ENCODE measurements around the gene FHAD1. TPM values are rescaled to one million over a fixed set of nuclear protein-coding genes. Genes with fewer than 3 reads are reported as not detected.

The FHAD1 gene
- 0.63 and 0.74 TPM in 2 replicates for total RNA-seq (ENCODE audit: low replicate concordance)

- H3K4me3 ChIP-seq (ENCODE audit: low read depth, low read length) = peak within 1 kb of the TSS; percentile 42
- TF ChIP-seq CTCF (IDR thresholded peaks at IDR 0.05; ENCODE audit: insufficient read depth, low read length) = no peak
- DNase-seq (ENCODE audit: low read depth) = peak; percentile 22
Measured at GRCh38 chr1:15246960-15247614, at the start of gene FHAD1. TSS of gene FHAD1 (plus strand) at chr1:15247223. CDS start at chr1:15251785, 4,562 bp downstream.

- no peak overlapping the region for H3K4me3 ChIP-seq (ENCODE audit: low read depth, low read length)
- DNase-seq (ENCODE audit: low read depth) = no peak
- TF ChIP-seq CTCF (IDR thresholded peaks at IDR 0.05; ENCODE audit: insufficient read depth, low read length) = no peak
Measured at GRCh38 chr1:15197591-15198447, 49.2 kb upstream of the FHAD1 start.

GRCh38 chr1:15198684-15199083, 48.3 kb upstream of the FHAD1 start:
- TF ChIP-seq CTCF (IDR thresholded peaks at IDR 0.05; ENCODE audit: insufficient read depth, low read length) = no peak
- H3K4me3 ChIP-seq (ENCODE audit: low read depth, low read length) = no peak overlapping the region

GRCh38 chr1:15201221-15201620, 45.8 kb upstream of the FHAD1 start:
- DNase-seq (ENCODE audit: low read depth) = no peak
- TF ChIP-seq CTCF (IDR thresholded peaks at IDR 0.05; ENCODE audit: insufficient read depth, low read length) = no peak
- no peak overlapping the region for H3K4me3 ChIP-seq (ENCODE audit: low read depth, low read length)

More at GRCh38 chr1:15198684-15199083, 48.3 kb upstream of the FHAD1 start:
- no peak for DNase-seq (ENCODE audit: low read depth)

GRCh38 chr1:15201849-15202551, 45.0 kb upstream of the FHAD1 start:
- H3K4me3 ChIP-seq (ENCODE audit: low read depth, low read length) = no peak overlapping the region
- no peak for TF ChIP-seq CTCF (IDR thresholded peaks at IDR 0.05; ENCODE audit: insufficient read depth, low read length)
- DNase-seq (ENCODE audit: low read depth) = no peak

- TF ChIP-seq CTCF (IDR thresholded peaks at IDR 0.05; ENCODE audit: insufficient read depth, low read length) = no peak
- no peak overlapping the region for H3K4me3 ChIP-seq (ENCODE audit: low read depth, low read length)
- no peak for DNase-seq (ENCODE audit: low read depth)
Measured at GRCh38 chr1:15204931-15205330, 42.1 kb upstream of the FHAD1 start.
